Mesenchymal stem cell (in vitro differentiated cells and primary cell): Measurements from ENCODE around the gene PCDHGA10.
"Not testable (repeated sequence)": the region's sequence is repeated elsewhere in the genome, so short reads cannot be mapped to it uniquely, and the experiment has no call there.

Source experiments
- DNase-seq: peaks from one replicate; pipeline ENCODE4 v3.0.0-alpha.2; 2013
- H2AFZ ChIP-seq: one replicate; pipeline ENCODE4 v1.6.1; 2013; ENCODE audit warnings: low read depth, mild to moderate bottlenecking, control low read depth, inconsistent platforms, low read length, moderate library complexity
- H2AK5ac ChIP-seq: 2 replicates; pipeline ENCODE4 v1.6.1; 2013; ENCODE audit warnings: low read length, moderate library complexity, mild to moderate bottlenecking, inconsistent platforms; ENCODE audit not compliant: severe bottlenecking
- H2BK120ac ChIP-seq: one replicate; pipeline ENCODE4 v1.6.1; 2013; ENCODE audit warnings: low read depth, mild to moderate bottlenecking, inconsistent platforms, low read length, moderate library complexity
- H2BK12ac ChIP-seq, 2 experiments: one replicate each; pipeline ENCODE4 v1.6.1; 2013; ENCODE audit warnings: inconsistent platforms in 2 of 2, low read length in 2 of 2, mild to moderate bottlenecking in 2 of 2, moderate library complexity in 2 of 2, control low read depth in 1 of 2
- H2BK15ac ChIP-seq: one replicate; pipeline ENCODE4 v1.6.1; 2013; ENCODE audit warnings: mild to moderate bottlenecking, low read depth, inconsistent platforms; ENCODE audit not compliant: poor library complexity, severe bottlenecking
- H2BK5ac ChIP-seq: 2 replicates; pipeline ENCODE4 v1.6.1; 2013; ENCODE audit warnings: low read depth, mild to moderate bottlenecking, low read length, control low read depth, inconsistent platforms; ENCODE audit not compliant: poor library complexity, severe bottlenecking
- H3K14ac ChIP-seq, 2 experiments: one replicate each; pipeline ENCODE4 v1.6.1; 2013; ENCODE audit warnings: inconsistent platforms in 2 of 2, low read length in 2 of 2, control low read depth in 1 of 2, mild to moderate bottlenecking in 1 of 2, moderate library complexity in 1 of 2
- H3K18ac ChIP-seq, 2 experiments: one replicate each; pipeline ENCODE4 v1.6.1; 2013; ENCODE audit warnings: inconsistent platforms in 2 of 2, low read length in 2 of 2, control low read depth in 1 of 2, low read depth in 1 of 2, mild to moderate bottlenecking in 1 of 2
- H3K23ac ChIP-seq, 2 experiments: one replicate each; pipeline ENCODE4 v1.6.1; 2013; ENCODE audit warnings: inconsistent platforms in 2 of 2, low read length in 2 of 2, mild to moderate bottlenecking in 2 of 2, moderate library complexity in 2 of 2, control low read depth in 1 of 2
- H3K27ac ChIP-seq: 2 replicates; pipeline ENCODE4 v1.5.1; 2013; ENCODE audit warnings: mild to moderate bottlenecking, moderate library complexity, low read length, control low read depth, inconsistent platforms; ENCODE audit not compliant: poor library complexity, severe bottlenecking
- H3K27me3 ChIP-seq, 2 experiments: 2 replicates each; pipeline versions ENCODE4 v1.6.1 to v1.7.0; 2013; ENCODE audit warnings: low read length in 2 of 2, mild to moderate bottlenecking in 2 of 2, moderate library complexity in 2 of 2, control low read depth in 1 of 2, inconsistent platforms in 1 of 2; ENCODE audit not compliant: control insufficient read depth in 1 of 2, insufficient read depth in 1 of 2
- H3K36me3 ChIP-seq, 2 experiments: 2 replicates each; pipeline versions ENCODE4 v1.6.1 to v1.7.0; 2013; ENCODE audit warnings: low read length in 2 of 2, control low read depth in 1 of 2, inconsistent platforms in 1 of 2, low read depth in 1 of 2, mild to moderate bottlenecking in 1 of 2; ENCODE audit not compliant: insufficient read depth in 2 of 2, control insufficient read depth in 1 of 2
- H3K4ac ChIP-seq, 2 experiments: one replicate each; pipeline ENCODE4 v1.6.1; 2013; ENCODE audit warnings: inconsistent platforms in 2 of 2, low read length in 2 of 2, mild to moderate bottlenecking in 2 of 2, moderate library complexity in 2 of 2, control low read depth in 1 of 2, low read depth in 1 of 2
- H3K4me1 ChIP-seq: 2 replicates; pipeline ENCODE4 v1.6.1; 2013; ENCODE audit warnings: low read depth, low read length, control low read depth; ENCODE audit not compliant: control insufficient read depth, insufficient read depth
- H3K4me2 ChIP-seq: 2 replicates; pipeline ENCODE4 v1.6.1; 2013; ENCODE audit warnings: low read length, mild to moderate bottlenecking, inconsistent platforms; ENCODE audit not compliant: poor library complexity, severe bottlenecking
- H3K4me3 ChIP-seq, 2 experiments: 2 replicates each; pipeline versions ENCODE4 v1.5.1 to v1.7.0; 2013; ENCODE audit warnings: low read length in 2 of 2, mild to moderate bottlenecking in 2 of 2, control low read depth in 1 of 2, low read depth in 1 of 2; ENCODE audit not compliant: insufficient read depth in 1 of 2
- H3K79me1 ChIP-seq: replicated peaks from 2 replicates; pipeline ENCODE4 v1.6.1; 2013; ENCODE audit warnings: mild to moderate bottlenecking, control low read depth, low read length, inconsistent platforms; ENCODE audit not compliant: poor library complexity, severe bottlenecking
- H3K9ac ChIP-seq: 2 replicates; pipeline ENCODE4 v1.7.0; 2013; ENCODE audit warnings: mild to moderate bottlenecking, low read length, moderate library complexity
- H3K9me3 ChIP-seq: 2 replicates; pipeline ENCODE4 v1.7.0; 2013; ENCODE audit warnings: mild to moderate bottlenecking, low read length; ENCODE audit not compliant: control insufficient read depth
- H4K8ac ChIP-seq: one replicate; pipeline ENCODE4 v1.6.1; 2013; ENCODE audit warnings: inconsistent platforms, mild to moderate bottlenecking, low read length, moderate library complexity
- H4K91ac ChIP-seq: one replicate; pipeline ENCODE4 v1.6.1; 2013; ENCODE audit warnings: mild to moderate bottlenecking, low read length, inconsistent platforms
- WGBS: methylation state at CpG from one replicate; pipeline ENCODE4 v1.1.7; 2013; ENCODE audit warnings: mixed read lengths; 5-methylcytosine and 5-hydroxymethylcytosine counted together

Gene PCDHGA10

GRCh38 chr5:141431286-141431685 lies 18.5 kb downstream of the PCDHGA10 start:
- H2AFZ ChIP-seq, result no peak overlapping the region
- no peak overlapping the region for H3K18ac ChIP-seq
- no peak overlapping the region for H4K8ac ChIP-seq
- H2AK5ac ChIP-seq, result no peak overlapping the region
- WGBS, result 97% methylated on average over 37 of the region's 37 CpGs
- H2BK15ac ChIP-seq, result no peak overlapping the region
- peaks cover 2% of the 10 kb centered on the region for H3K4me1 ChIP-seq
- H3K9ac ChIP-seq, result peak overlapping the region; percentile 79
- H2BK12ac ChIP-seq, result no peak overlapping the region
- H3K4me2 ChIP-seq, result no peak overlapping the region
- peaks cover 25% of the 10 kb centered on the region for H3K9me3 ChIP-seq
- no peak overlapping the region for H3K14ac ChIP-seq
- no peak overlapping the region for H3K4ac ChIP-seq
- H3K27me3 ChIP-seq, result no peaks in the 10 kb centered on the region
- no peak overlapping the region for H2BK5ac ChIP-seq
- no peak overlapping the region for H4K91ac ChIP-seq
- H2BK120ac ChIP-seq, result no peak overlapping the region
- DNase-seq, result no peak
- no peak overlapping the region for H3K23ac ChIP-seq
- H3K27ac ChIP-seq, result no peak overlapping the region
- H3K79me1 ChIP-seq, result peaks cover 18% of the 10 kb centered on the region
- H3K36me3 ChIP-seq, result peaks cover 19 to 33% of the 10 kb centered on the region in 2 experiments
- peak overlapping the region in 1 of 2 experiments; percentile 80 for H3K4me3 ChIP-seq

DNA sequence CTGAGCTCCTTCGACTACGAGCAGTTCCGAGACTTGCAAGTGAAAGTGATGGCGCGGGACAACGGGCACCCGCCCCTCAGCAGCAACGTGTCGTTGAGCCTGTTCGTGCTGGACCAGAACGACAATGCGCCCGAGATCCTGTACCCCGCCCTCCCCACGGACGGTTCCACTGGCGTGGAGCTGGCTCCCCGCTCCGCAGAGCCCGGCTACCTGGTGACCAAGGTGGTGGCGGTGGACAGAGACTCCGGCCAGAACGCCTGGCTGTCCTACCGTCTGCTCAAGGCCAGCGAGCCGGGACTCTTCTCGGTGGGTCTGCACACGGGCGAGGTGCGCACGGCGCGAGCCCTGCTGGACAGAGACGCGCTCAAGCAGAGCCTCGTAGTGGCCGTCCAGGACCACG lies 19.5 kb downstream of the PCDHGA10 start:
- H3K23ac ChIP-seq, H4K8ac ChIP-seq, H2AFZ ChIP-seq, H2BK5ac ChIP-seq, H3K27me3 ChIP-seq, H2BK15ac ChIP-seq, H2BK12ac ChIP-seq, H3K4ac ChIP-seq, H3K4me2 ChIP-seq, H3K18ac ChIP-seq, H3K4me1 ChIP-seq, H3K14ac ChIP-seq, H2BK120ac ChIP-seq, H3K9ac ChIP-seq, H4K91ac ChIP-seq, DNase-seq, H3K27ac ChIP-seq, H2AK5ac ChIP-seq: not testable (repeated sequence)
- Histone ChIP-seq H3K9me3 (peaks cover 21% of the 10 kb centered on the region), H3K4me3 (peak overlapping the region in 1 of 2 experiments; percentile 80), H3K36me3 (peaks cover 9 to 28% of the 10 kb centered on the region in 2 experiments), H3K79me1 (peaks cover 14% of the 10 kb centered on the region)
- WGBS, result 98% methylated on average over 23 of the region's 38 CpGs

GRCh38 chr5:141432726-141433125 lies 19.9 kb downstream of the PCDHGA10 start:
- peaks cover 10% of the 10 kb centered on the region for H3K79me1 ChIP-seq
- not testable (repeated sequence) for DNase-seq, H2BK120ac ChIP-seq

DNA sequence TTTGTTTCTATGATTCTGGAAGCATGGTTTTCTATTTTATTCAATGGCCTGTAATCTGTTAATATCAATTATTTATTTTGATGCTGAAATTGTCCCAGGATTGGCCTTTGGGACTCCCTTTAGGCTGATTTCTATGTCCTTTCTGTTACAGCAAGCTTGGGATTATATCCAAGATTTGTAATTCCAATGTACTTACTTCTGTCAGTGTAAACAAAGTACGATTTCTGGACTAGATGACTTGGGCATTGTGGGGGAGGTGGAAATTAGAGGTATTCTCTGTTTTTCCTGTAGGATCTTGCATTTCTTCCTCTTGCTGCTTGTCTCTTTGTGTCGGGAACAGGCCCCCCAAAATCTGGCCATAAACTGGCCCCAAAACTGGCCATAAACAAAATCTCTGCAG lies 21.2 kb downstream of the PCDHGA10 start:
- Histone ChIP-seq H3K79me1 (peaks cover 9% of the 10 kb centered on the region), H2AFZ (no peak overlapping the region)
- no peak for DNase-seq

More at GRCh38 chr5:141432726-141433125, 19.9 kb downstream of the PCDHGA10 start:
- not testable (repeated sequence) for H3K4me1 ChIP-seq, H3K9ac ChIP-seq, H2AFZ ChIP-seq, H4K91ac ChIP-seq, H2BK15ac ChIP-seq, H2AK5ac ChIP-seq, H3K18ac ChIP-seq, H3K14ac ChIP-seq, H3K23ac ChIP-seq, H2BK12ac ChIP-seq, H3K27ac ChIP-seq, H3K4ac ChIP-seq, H4K8ac ChIP-seq, H3K4me2 ChIP-seq, H2BK5ac ChIP-seq, H3K27me3 ChIP-seq
- 98% methylated on average over 27 of the region's 29 CpGs for WGBS
- Histone ChIP-seq H3K4me3 (peak overlapping the region in 1 of 2 experiments; percentile 80), H3K9me3 (peaks cover 17% of the 10 kb centered on the region), H3K36me3 (peaks cover 6 to 23% of the 10 kb centered on the region in 2 experiments)

More for the DNA sequence above, 21.2 kb downstream of the PCDHGA10 start:
- H3K27me3 ChIP-seq, result no peaks in the 10 kb centered on the region
- H3K9ac ChIP-seq, result no peak overlapping the region
- no peaks in the 10 kb centered on the region for H3K4me1 ChIP-seq
- no peak overlapping the region for H2BK12ac ChIP-seq
- peaks cover 0 to 18% of the 10 kb centered on the region in 2 experiments for H3K36me3 ChIP-seq
- no peak overlapping the region for H2BK5ac ChIP-seq
- no peak overlapping the region for H2BK15ac ChIP-seq
- no peak overlapping the region for H4K8ac ChIP-seq
- no peak overlapping the region for H3K4ac ChIP-seq
- no peak overlapping the region for H3K4me2 ChIP-seq
- H3K14ac ChIP-seq, result no peak overlapping the region
- H3K27ac ChIP-seq, result no peak overlapping the region
- H4K91ac ChIP-seq, result no peak overlapping the region
- no peak overlapping the region for H2BK120ac ChIP-seq
- H3K9me3 ChIP-seq, result peaks cover 11% of the 10 kb centered on the region
- no peak overlapping the region for H2AK5ac ChIP-seq
- H3K23ac ChIP-seq, result no peak overlapping the region
- no peak overlapping the region for H3K18ac ChIP-seq
- H3K4me3 ChIP-seq, result peak overlapping the region in 1 of 2 experiments; percentile 56
- 95% methylated on average over 2 of the region's 2 CpGs for WGBS
